ENCODE data around the gene FANK1.
"Not testable (repeated sequence)": the region's sequence is repeated elsewhere in the genome, so short reads cannot be mapped to it uniquely, and the experiment has no call there.

The FANK1 gene

DNA sequence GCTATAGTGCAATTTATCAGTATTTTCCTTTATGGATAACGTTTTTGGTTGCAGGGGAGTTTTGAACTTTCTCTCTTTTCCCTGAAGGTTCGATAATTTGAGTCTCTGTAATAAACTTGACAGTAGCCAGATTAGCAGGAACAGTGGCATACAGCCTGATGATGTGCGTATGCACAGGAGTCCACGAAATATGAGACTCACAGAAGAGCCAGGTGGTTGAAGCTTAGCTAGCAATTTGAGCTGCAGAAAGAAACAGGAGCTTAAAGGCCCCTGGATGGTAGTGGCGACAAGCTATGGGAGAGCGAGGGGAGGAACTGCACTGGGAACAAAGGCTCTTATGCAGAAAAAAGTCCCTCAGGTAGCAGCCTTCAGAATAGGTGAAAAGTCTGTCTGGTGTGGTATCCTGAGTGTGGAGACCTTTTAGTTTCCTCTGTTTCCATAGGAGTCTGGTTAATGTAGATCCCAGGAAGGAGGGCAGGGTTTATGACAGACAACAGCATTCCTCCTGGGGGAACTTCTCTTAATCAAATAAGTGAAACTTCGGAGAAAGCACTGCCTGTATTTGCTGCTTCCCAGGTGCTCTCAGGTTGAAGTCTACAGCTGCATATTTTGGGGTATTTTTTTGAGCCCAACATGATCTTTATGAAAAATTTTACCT, 32.7 kb downstream of the FANK1 start:
- no peak for DNase-seq (ENCODE audit: low spot score)

DNA sequence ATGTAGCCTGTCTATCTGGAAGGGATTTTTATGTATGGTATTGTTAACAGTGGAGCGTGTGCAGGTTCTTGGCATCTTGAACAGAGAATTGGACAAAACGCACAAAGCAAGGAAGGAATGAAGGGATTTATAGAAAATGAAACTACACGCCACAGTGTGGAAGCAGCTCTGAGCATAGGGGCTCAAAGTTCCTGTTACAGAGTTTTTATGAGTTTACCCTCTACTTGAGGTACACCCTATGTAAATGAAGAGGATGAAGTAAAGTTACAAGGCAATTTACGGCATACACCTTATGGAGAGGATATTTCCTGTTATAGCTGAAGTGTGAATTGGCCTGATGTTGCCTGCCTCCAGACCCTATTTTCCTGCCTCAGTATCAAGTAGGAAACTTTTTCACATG, 33.3 kb downstream of the FANK1 start:
- no peak for DNase-seq (ENCODE audit: low spot score)

DNA sequence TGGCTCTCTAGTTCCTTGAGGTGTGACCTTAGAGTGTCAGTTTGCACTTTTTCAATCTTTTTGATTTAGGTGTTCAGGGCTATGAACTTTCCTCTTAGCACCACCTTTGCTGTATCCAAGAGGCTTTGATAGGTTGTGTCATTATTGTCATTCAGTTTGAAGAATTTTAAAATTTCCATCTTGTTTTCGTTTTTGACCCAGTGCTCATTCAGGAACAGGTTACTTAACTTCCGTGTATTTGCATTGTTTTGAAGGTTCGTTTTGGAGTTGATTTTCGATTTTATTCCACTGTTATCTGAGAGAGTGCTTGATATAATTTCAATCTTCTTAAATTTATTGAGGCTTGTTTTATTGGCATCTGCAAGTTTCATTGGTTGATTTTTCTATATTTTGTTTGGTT, 37.3 kb downstream of the FANK1 start:
- no peak for DNase-seq (ENCODE audit: low spot score)

DNA sequence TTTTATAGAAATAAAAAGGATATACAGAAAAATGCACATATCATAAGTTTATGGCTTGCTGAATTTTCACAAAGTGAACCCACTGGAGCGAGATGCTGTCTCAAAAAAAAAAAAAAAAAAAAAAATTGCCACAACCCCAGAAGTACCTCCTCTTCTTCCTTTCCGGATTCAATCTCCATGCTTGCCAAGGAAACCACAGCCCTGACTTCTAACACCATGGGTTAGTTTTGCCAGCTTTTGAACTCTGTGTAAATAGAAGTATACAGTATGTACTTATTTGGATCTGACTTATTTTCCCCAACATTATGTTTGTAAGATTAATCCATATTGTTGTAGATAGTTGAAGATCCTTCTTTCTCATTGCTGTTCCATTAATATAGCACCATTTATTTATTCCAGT, 40.0 kb downstream of the FANK1 start:
- DNase-seq (ENCODE audit: low spot score) = no peak

DNA sequence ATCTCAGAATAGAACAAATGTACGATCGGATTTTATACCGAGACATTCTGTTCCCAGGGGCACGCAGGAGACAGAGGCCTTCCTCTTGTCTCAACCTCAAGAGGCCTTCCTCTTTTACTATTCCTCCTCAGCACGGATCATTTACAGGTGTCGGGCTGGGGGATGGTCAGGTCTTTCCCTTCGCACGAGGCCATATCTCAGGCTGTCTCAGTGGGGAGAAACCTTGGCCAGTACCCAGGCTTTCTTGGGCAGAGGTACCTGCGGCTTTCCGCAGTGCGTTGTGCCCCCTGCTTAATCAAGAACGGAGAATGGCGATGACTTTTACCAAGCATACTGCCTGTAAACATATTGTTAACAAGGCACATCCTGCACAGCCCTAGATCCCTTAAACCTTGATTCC, 44.2 kb downstream of the FANK1 start:
- DNase-seq (ENCODE audit: low spot score) = no peak

DNA sequence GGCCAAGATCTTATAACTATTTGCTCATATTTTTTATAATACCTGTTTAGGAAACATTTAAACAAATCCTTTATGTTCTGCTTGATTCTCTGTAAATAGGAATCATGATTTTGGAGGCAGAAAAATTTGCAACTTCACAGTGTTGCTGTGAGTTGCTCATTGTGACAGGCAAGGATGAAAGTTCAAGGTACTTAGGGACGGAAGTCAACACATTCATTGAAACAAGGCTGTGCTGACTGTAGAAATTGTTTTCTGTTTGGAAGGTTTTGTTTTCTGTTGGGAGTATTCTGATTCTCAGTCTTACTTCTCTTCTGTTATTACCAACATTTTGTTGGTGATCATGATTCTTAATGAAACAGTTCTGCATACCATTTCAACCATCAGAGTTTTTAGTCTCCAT, 54.9 kb downstream of the FANK1 start:
- no peak for DNase-seq (ENCODE audit: low spot score)

DNA sequence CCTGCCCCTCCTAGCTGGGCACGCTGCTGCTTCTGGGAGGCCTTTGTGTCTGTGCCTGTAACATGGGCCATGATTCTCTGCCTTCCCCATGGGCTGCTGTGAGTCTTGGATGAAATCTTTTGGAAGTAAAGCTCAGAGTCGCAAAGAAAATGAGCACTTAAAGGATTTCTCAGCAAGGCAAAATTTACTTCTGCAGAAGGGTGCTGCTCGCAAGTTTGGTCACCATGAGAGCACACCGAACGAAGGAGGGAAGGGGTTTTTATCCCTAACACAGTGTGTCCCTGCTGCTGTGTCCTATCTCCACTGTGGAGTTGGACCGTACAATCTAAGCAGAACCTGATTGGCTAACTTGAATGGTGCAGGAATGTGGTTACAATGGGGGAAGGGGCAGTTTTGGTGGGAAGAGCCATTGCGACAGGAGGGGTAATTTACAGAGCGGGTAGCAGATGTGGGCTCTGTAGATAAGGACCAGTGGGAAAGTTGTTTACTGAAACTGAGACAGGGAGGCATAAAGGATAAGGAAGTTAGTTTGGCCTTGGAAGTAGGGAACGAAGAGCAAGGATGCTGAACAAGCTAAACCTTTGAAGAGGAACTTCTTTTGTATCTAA, 57.5 kb downstream of the FANK1 start:
- no peak for DNase-seq (ENCODE audit: low spot score)

DNA sequence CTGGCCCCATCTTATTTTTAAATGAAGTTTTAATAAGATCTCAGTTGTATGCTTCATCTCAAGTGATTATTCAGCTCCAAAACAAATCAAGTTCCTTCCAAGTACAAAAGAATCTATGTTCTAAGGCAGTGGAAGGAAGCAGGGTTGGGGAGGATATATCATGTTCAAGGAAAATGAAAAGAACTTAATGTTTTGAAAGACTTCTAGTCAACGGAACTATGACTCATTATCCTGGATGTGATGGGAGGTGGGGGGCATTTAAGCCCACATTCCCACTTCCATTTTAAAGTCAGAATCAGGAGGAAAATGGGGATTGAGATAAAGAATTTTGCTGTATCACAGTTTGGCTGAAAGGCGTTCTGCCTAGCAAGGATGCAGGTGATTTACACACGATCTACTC, 59.4 kb downstream of the FANK1 start:
- DNase-seq (ENCODE audit: low spot score) = no peak

DNA sequence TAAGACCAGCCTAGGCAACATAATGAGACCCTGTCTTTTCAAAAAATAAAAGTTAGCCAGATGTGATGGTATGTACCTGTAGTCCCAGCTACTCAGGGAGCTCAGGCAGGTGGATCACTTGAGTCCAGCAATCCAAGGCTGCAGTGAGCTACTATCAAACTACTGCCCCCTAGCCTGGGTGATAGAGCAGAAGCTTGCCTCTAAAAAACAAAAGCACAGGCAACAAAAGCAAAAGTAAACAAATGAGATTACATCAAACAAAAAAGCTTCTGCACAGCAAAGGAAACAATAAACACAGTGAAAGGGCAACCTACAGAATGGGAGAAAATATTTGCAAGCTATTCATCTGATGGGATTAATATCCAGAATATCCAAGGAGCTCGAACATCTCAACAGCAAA, 65.4 kb downstream of the FANK1 start:
- DNase-seq (ENCODE audit: low spot score) = no peak

DNA sequence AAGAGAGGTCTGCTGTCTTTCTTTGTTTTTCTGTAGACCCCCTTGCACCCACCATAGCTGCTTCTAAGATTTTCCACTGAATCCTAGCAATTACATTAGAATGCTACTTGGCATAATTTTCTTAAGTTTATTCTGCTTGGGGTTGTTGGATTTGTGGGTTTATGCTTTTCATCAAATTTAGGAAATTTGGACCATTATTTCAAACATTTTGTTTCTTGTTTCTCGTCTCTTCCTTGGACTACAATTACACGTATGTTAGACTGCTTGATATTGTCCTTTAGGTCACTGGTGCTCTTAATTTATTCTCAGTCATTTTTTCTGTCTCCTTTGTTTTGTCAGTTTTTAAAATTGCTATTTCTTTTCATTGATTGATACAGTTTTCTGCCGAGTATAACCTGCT, 65.8 kb downstream of the FANK1 start:
- DNase-seq (ENCODE audit: low spot score) = no peak

DNA sequence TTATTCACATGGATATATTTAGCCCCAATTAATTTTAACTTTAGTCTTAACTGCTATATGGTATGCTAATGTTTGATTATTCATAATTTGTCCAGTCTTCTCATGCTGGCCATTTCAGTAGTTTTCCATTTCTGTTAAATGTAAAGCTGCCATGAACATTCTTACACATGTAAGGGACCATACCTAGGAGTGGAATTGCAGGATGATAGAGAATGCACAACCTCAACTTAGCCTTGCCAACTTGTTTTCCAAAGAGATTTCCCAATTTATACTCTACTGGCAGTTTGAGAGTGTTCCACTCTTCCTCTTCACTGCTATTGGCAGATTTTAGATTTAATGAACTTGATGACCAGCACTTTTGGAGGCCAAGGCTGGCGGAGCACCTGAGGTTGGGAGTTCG, 68.2 kb downstream of the FANK1 start:
- no peak for DNase-seq (ENCODE audit: low spot score)

DNA sequence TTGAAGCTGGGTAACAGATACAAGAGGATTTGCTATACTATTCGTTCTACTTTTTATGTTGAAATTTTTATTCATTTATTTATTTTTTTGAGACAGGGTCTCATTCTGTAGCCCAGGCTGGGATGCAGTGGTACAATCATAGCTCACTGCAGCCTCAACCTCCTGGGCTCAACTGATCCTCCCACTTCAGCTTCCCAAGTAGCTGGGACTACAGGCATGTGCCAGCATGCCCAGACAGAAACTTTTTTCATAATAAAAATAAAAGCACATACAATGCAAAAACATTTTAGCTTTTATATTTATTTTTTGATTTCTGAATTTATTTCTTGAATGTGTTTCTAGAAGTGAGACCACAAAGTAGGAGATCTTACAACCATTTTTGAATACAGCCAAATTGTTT, 71.2 kb downstream of the FANK1 start:
- no peak for DNase-seq (ENCODE audit: low spot score)

DNA sequence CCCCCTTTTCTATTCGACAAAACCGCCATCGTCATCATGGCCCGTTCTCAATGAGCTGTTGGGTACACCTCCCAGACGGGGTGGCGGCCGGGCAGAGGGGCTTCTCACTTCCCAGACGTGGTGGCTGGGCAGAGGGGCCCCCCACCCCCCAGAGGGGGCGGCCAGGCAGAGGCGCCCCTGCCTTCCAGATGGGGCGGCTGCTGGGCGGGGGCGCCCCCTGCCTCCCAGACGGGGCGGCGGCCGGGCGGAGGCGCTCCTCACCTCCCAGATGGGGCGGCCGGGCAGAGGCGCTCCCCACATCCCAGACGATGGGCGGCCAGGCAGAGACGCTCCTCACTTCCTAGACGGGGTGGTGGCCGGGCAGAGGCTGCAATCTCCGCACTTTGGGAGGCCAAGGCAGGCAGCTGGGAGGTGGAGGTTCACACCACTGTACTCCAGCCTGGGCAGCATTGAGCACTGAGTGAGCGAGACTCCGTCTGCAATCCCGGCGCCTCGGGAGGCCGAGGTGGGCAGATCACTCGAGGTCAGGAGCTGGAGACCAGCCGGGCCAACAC, 73.8 kb downstream of the FANK1 start:
- not testable (repeated sequence) for DNase-seq (ENCODE audit: low spot score)

DNA sequence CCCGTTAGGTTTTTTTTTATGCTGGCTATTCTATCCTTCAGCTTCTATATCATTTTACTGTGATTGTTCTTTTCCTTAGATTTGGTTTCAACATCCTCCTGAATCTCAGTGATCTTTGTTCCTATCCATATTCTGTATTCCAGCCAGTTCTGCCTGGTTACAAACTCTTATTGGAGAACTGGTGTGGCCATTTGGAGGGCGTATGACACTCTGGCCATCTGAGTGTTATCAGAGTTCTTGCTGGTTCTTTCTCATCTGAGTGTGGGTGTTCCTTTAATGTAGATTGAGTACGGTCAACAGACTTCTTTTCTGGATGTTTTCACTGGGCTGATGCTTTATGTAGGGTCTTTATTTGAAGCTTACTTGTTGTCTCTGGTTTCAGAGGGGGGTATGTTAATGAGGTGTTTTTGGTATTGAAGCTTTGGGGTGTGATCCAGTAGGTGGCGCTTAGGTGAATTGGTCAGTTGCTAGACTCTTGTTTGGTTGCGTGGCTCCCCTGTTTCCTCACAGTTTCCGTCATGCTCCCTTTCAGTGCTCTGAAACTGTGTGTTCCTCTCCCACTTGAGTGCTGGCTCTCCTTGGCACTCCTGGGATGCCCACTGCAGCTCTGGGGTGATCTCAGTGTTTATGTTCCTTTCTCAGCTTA, 80.7 kb downstream of the FANK1 start:
- DNase-seq (ENCODE audit: low spot score) = no peak

DNA sequence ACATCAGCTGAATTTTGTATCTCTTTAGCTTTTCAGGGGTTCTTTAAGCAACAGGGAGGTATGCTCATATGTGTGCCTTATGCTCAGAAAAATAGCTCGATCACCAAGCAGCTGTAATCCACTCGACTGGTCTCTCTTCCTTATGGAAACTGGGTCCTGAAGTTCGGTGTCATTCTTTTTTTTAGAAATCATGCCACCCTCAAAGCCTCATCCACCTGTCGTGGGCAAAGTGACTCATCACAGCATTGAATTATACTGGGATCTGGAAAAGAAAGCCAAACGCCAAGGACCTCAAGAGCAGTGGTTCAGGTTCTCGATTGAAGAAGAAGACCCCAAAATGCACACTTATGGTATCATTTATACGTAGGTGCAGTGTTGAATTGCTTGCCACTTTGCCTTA, 83.6 kb downstream of the FANK1 start:
- no peak for DNase-seq (ENCODE audit: low spot score)

DNA sequence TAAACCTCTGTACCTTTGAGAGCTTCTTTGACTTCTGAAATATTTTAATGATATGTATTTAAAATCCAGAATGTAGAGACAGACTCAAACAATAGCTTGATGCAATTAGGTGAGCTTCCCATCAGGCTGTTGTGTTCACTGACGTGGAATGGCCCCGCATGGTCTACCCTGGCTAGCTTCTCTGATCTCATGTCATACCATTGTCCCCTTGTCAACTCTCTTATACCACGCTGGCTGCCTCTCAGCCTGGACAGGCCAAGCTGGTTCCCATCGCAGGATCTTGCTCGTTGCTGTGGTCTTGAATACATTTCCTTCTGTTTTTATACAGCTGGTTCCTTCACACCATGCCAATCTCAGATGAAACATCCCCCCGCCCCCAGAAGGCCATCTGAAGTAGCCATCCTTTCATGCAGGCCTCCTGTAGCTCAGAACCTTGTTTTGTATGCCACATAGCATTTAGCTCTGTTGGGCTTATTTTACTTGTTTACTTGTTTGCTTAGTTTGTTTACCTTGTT, 84.2 kb downstream of the FANK1 start:
- no peak for DNase-seq (ENCODE audit: low spot score)

DNA sequence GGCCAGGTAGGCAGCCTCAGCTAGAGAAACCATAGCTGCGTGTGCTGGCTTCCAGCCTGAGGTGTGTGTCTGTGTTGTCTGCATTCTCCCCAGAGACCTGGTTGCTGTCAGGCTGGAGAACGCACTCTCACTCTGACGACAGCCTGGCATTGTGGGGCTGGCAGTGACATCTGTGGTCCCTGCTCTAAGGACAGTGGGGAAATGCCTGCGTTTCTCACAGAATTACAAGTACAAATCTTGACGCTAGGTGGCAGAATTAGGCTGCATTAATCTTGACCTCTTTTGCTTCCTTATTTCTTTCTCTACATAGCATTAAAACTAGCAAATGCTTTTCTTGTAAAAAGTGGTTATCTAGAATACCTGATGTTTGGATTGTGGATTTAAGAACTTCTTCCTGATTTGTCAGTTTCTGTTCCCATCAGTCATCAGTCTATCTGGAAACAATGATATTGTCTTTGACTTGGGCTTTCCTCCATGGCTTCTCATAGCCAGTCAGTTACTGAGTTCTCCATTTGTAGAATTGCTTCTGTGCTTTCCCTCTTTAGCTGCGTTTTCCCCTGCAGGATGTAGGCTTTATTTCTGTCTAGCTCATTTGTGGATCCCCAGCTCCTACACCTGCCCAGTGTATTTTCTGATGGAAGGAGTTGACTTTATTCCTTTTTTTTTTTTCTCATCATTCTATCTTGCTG, 86.0 kb downstream of the FANK1 start:
- peak; percentile 31 for DNase-seq (ENCODE audit: low spot score)

DNA sequence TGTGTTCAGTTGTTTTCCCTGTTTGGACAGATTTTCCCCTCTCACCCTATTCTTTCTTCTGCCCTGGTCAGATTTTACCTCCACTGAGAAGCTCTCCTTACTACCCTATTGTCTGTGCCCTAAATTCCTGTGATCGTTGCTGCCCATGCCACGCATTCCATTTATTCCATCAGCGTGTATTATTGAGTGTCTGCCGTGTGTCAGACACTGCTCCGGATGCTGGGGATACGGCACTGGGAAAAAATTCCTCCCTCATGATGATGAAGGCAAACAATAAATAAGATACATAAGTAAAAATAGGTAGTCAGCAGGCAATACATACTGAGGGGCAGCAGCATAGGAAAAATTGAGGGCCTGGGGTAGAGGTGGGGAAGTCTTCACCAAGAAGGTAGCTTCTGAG, 86.8 kb downstream of the FANK1 start:
- DNase-seq (ENCODE audit: low spot score) = no peak

DNA sequence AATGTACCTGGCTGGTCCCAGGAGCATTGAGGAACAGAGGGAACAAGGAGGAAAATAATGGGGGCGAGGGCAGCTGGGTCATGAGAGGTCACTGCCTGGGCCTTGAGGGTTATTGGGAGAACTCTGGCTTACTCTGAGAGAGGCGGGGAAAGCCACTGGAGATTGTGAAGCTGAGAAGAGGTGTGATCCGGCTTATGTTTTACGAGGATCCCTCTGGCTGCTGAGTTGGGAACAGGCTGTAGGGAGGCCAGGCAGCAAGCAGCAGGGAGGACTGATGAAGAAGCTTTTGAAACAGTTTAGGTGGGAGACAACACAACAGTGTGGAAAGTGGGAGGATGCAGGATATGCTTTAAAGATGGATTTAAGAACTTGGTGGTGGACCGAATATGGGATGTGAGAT, 87.3 kb downstream of the FANK1 start:
- no peak for DNase-seq (ENCODE audit: low spot score)

DNA sequence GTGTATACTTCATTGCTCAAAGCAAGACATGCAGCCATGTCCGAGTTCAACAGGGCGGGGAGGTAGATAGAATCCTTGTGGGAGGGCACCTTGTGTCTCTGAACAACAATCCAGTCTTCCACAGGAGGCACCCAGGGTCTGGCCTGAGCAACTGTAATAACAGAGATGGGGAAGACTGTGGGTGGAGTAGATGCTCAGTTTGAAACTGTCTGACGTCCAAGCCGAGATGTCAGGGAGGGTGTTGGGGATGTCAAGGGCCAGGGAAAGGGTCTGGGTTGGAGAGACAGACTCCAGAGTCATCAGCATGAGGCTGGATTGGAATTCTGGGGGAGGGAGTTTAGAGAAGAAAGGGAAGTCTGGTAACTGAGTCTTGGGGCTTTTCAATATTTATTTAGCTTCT, 88.0 kb downstream of the FANK1 start:
- no peak for DNase-seq (ENCODE audit: low spot score)

DNA sequence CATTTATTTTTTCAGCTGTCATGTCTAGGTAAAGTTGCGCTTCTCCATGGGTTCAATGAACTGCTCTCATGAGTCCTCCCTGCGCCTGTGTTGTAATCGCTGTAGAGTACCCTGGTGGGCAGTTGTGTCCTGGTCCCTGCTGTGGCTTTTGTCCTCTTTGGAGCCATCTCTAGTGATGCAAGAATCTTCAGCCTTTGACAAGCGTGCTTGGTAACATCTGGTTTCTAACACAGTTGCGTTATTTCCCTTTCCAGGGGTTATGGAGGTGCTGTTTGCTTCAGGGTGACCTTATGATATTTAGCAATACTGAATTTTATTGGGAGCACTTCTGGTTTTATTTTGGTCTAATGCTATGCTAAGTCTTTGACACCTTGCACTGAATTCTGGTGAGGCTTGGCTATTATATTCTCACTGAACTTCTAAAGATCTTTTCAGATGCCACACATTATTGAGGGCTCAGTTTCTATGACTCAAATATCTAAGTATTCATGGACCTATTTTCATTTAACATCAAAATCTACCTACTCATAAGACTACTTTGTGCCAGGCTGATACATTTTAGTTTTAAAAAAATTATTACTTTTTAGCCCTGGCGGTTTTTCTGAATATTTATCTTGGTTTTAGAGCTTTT, 88.6 kb downstream of the FANK1 start:
- DNase-seq (ENCODE audit: low spot score) = no peak

DNA sequence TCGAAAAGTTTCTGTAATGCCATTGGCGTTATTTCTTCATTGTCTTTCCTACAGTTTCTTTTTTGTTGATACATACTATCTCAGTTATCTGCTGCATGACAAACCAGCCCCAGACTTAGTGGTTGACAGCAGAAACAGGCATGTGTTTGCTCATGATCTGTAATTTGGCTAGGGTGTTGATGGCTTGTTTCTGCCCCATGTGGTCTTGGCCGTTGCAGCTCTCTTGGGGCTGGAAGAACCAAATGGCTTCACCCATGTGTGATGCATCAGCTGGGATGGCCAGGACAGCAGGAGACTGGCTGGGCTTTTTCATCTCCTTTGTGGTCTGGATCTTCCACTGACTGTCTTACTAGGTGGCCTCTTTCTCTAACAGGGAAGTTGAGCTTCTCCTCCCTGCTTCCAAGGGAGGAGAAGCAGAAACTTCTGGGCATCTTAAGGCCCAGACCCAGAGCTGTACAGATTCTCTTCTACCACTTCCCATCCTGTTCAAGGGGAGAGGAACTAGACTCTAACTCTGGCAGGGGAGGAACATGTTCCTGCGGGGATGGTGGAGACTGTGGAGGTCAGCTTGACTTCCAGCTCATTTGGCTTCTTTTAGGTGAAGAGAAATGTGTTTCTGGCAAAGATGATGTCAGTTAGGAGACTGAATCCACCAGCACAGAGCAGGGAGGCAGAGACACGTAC, 89.3 kb downstream of the FANK1 start:
- DNase-seq (ENCODE audit: low spot score) = no peak
